Measurements from ENCODE around the gene MTX1. TPM values are rescaled to one million over a fixed set of nuclear protein-coding genes. Genes with fewer than 3 reads are reported as not detected.

Gene MTX1
- polyA plus RNA-seq, 1 of the 3 experiments (the other 2 are of a cell fraction) = 79.1 TPM

- CTCF ChIA-PET = interaction anchor here (1.6 to 4.2 kb wide), 4 partner anchors 9 to 68 kb away, joined by 4 to 29 read pairs (median 10); no protein-coding TSS in a partner anchor
- peak overlapping the region; percentile 87 for H3K4me2 ChIP-seq
Observed at GRCh38 chr1:155242805-155243358, 34.4 kb downstream of the MTX1 start.

More at GRCh38 chr1:155242805-155243358, 34.4 kb downstream of the MTX1 start:
- Histone ChIP-seq H3F3A (replicated peaks; ENCODE audit: insufficient read depth) (peaks cover 26% of the 10 kb centered on the region), H3K27me3 (ENCODE audit: insufficient read depth) (no peaks in the 10 kb centered on the region), H3K9ac (peak overlapping the region; percentile 80; the same call in 1 of the 2 replicates), H3K27ac (ENCODE audit: low read depth in 2 of 2, low read length in 1 of 2) (peak overlapping the region; percentile 75 to 89; a peak in 3 of 4 replicates), H3K79me2 (ENCODE audit: insufficient read depth) (peaks cover 28% of the 10 kb centered on the region), H3K4me3 (ENCODE audit: low read depth in 2 of 2, low read length in 1 of 2) (peak overlapping the region; percentile 49 to 65; a peak in 3 of 4 replicates), H3K36me3 (replicated peaks in 1 of 2; ENCODE audit: control insufficient read depth in 1 of 2, insufficient read depth in 2 of 2, low read length in 1 of 2) (peaks cover 4 to 11% of the 10 kb centered on the region in 2 experiments), H3K9me3 (no peaks in the 10 kb centered on the region), H3K4me1 (ENCODE audit: control insufficient read depth in 1 of 2, insufficient read depth in 2 of 2, low read depth in 1 of 2, low read length in 1 of 2) (peaks cover 0 to 24% of the 10 kb centered on the region in 2 experiments; a peak in 3 of 4 replicates), H3K9me2 (no peaks in the 10 kb centered on the region), H2AFZ (ENCODE audit: low read depth) (no peak overlapping the region), H4K20me1 (ENCODE audit: insufficient read depth) (no peaks in the 10 kb centered on the region)
- 87% methylated on average over 3 of the region's 3 CpGs for WGBS (ENCODE audit: low lambda C conversion rate)
- POLR2A ChIA-PET = interaction anchor here (2.4 kb wide), 1 partner anchor 30 kb away, joined by 6 read pairs; the partner anchor contains the start of gene CLK2
- no peak for DNase-seq
- TF ChIP-seq JUND (IDR thresholded peaks at IDR 0.05) (no peak), POLR2AphosphoS5 (IDR thresholded peaks at IDR 0.05; ENCODE audit: low read depth, low read length) (no peak), TEAD4 (IDR thresholded peaks at IDR 0.05; ENCODE audit: borderline replicate concordance, insufficient read depth) (no peak), ZBTB33 (IDR thresholded peaks at IDR 0.05; ENCODE audit: borderline replicate concordance, low read depth) (no peak), IRF3 (IDR thresholded peaks at IDR 0.05; ENCODE audit: low read depth, low read length) (no peak), TAF1 (IDR thresholded peaks at IDR 0.05; ENCODE audit: borderline replicate concordance, low read depth, low read length) (no peak), MXI1 (IDR thresholded peaks at IDR 0.05; ENCODE audit: low read depth, low read length) (no peak), RFX5 (IDR thresholded peaks at IDR 0.05; ENCODE audit: low read length) (no peak), GABPA (IDR thresholded peaks at IDR 0.05; ENCODE audit: low read depth) (no peak), RCOR1 (IDR thresholded peaks at IDR 0.05; ENCODE audit: low read length) (no peak), CTCF (IDR thresholded peaks at IDR 0.05) (no peak), FOXM1 (IDR thresholded peaks at IDR 0.05; ENCODE audit: low read depth) (no peak), CHD2 (IDR thresholded peaks at IDR 0.05; ENCODE audit: low read length, partially characterized antibody) (no peak), PBX3 (IDR thresholded peaks at IDR 0.05) (no peak), NRF1 (IDR thresholded peaks at IDR 0.05; ENCODE audit: low read depth, low read length) (no peak)

All from SK-N-SH (cell line).